GM06990 (cell line): ENCODE data around the gene RDH8.

Experiments
- DNase-seq: peaks from one replicate; pipeline ENCODE4 v3.0.0-alpha.2; 2011; ENCODE audit not compliant: insufficient read length; ENCODE audit errors: extremely low read depth
- H3K27me3 ChIP-seq: replicated peaks from 2 replicates; pipeline ENCODE4 v1.6.0; 2011; ENCODE audit warnings: low read length; ENCODE audit not compliant: control insufficient read depth, insufficient read depth
- H3K36me3 ChIP-seq: 2 replicates; pipeline ENCODE4 v1.5.1; 2011; ENCODE audit warnings: low read length; ENCODE audit not compliant: control insufficient read depth, insufficient read depth
- H3K4me3 ChIP-seq: replicated peaks from 2 replicates; pipeline ENCODE4 v1.5.1; 2011; ENCODE audit warnings: low read depth, mild to moderate bottlenecking, control low read depth, low read length
- CTCF ChIP-seq: IDR thresholded peaks from 2 replicates; pipeline ENCODE4 v1.5.1; 2011; ENCODE audit warnings: low read length, control low read depth, mild to moderate bottlenecking, inconsistent platforms; ENCODE audit not compliant: insufficient read depth, poor library complexity, severe bottlenecking

Gene RDH8

GRCh38 chr19:10052602-10053360 is 39.5 kb downstream of the RDH8 start:
- TF ChIP-seq CTCF = no peak
- no peak overlapping the region for H3K4me3 ChIP-seq
- H3K36me3 ChIP-seq = no peaks in the 10 kb centered on the region
- H3K27me3 ChIP-seq = no peaks in the 10 kb centered on the region
- no peak for DNase-seq

- Histone ChIP-seq H3K36me3 (no peaks in the 10 kb centered on the region), H3K4me3 (no peak overlapping the region), H3K27me3 (no peaks in the 10 kb centered on the region)
- DNase-seq = no peak
- TF ChIP-seq CTCF = no peak
These were observed 48.5 kb downstream of the RDH8 start for GRCh38 chr19:10061717-10062310.

- TF ChIP-seq CTCF = no peak
- Histone ChIP-seq H3K27me3 (no peaks in the 10 kb centered on the region; the same call in none of the 2 replicates), H3K36me3 (no peaks in the 10 kb centered on the region), H3K4me3 (no peak overlapping the region)
- DNase-seq = no peak
These were observed 54.9 kb downstream of the RDH8 start for GRCh38 chr19:10068205-10068604.

GRCh38 chr19:10069046-10069445 is 55.8 kb downstream of the RDH8 start:
- no peak for TF ChIP-seq CTCF
- Histone ChIP-seq H3K4me3 (no peak overlapping the region), H3K36me3 (no peaks in the 10 kb centered on the region), H3K27me3 (no peaks in the 10 kb centered on the region; the same call in none of the 2 replicates)
- DNase-seq = no peak

- no peak for DNase-seq
- no peak overlapping the region for H3K4me3 ChIP-seq
- no peak for TF ChIP-seq CTCF
- H3K27me3 ChIP-seq = no peaks in the 10 kb centered on the region; the same call in none of the 2 replicates
- no peaks in the 10 kb centered on the region for H3K36me3 ChIP-seq
These were observed 57.6 kb downstream of the RDH8 start for GRCh38 chr19:10070730-10071446.
